Measurements from ENCODE around the gene CFAP69. TPM values are rescaled to one million over a fixed set of nuclear protein-coding genes. Genes with fewer than 3 reads are reported as not detected.
A peak's percentile ranks its signal among the peaks of the same experiment; 100 is the strongest.

Gene CFAP69
- total and polyA plus RNA-seq, 2 of the 8 experiments (the other 6 are each of a cell fraction or from before 2014, with no cell fraction given), result 1.00 to 3.8 TPM

GRCh38 chr7:90246171-90246570 is 1.2 kb downstream of the CFAP69 start:
- DNase-seq (ENCODE audit: low read depth in 1 of 2, low spot score in 2 of 2), result peak in 1 of 2 experiments; percentile 54

More at GRCh38 chr7:90246171-90246570, 1.2 kb downstream of the CFAP69 start:
- H3K27ac ChIP-seq (ENCODE audit: low read depth, low read length), result no peak overlapping the region
- H2BK120ac ChIP-seq (replicated peaks; ENCODE audit: low read depth, low read length), result no peak overlapping the region
- H3K9me3 ChIP-seq (ENCODE audit: insufficient read depth in 2 of 2, low read depth in 1 of 2, low read length in 1 of 2), result no peaks in the 10 kb centered on the region
- no peaks in the 10 kb centered on the region for H3K79me1 ChIP-seq (ENCODE audit: low read depth, low read length)
- ChIA-PET CTCF (ENCODE audit: partially characterized antibody) (interaction anchor here (0.6 to 2.0 kb wide), 11 partner anchors 14 to 468 kb away, joined by 3 to 9 read pairs (median 5); partner anchors contain the start of gene STEAP2), POLR2A (ENCODE audit: partially characterized antibody) (interaction anchor here (0.6 to 4.1 kb wide), 7 partner anchors 8 to 158 kb away, joined by 3 to 28 read pairs (median 3); partner anchors contain the start of gene STEAP1)
- no peak overlapping the region for H3K56ac ChIP-seq (replicated peaks; ENCODE audit: insufficient read length, low read depth, low read length)
- H2BK15ac ChIP-seq (ENCODE audit: low read length), result no peak overlapping the region
- H4K20me1 ChIP-seq (replicated peaks in 1 of 2; ENCODE audit: control insufficient read depth in 1 of 2, insufficient read depth in 2 of 2, low read length in 2 of 2), result no peaks in the 10 kb centered on the region
- peaks cover 0 to 6% (median 2%) of the 10 kb centered on the region in 4 experiments; a peak in 3 of 7 replicates for H3K27me3 ChIP-seq (replicated peaks in 1 of 4; ENCODE audit: control insufficient read depth in 3 of 4, extremely low read depth in 1 of 4, insufficient read depth in 3 of 4, low read length in 3 of 4)
- H3K4ac ChIP-seq (replicated peaks; ENCODE audit: insufficient read length, low read depth, low read length), result no peak overlapping the region
- no peak overlapping the region for H3K23ac ChIP-seq (ENCODE audit: insufficient read length)
- no peak overlapping the region for H4K91ac ChIP-seq (replicated peaks; ENCODE audit: insufficient read length, low read length)
- no peak overlapping the region for H3K9ac ChIP-seq (replicated peaks in 1 of 4; ENCODE audit: extremely low read depth in 1 of 4, low read depth in 3 of 4, low read length in 3 of 4)
- no peak overlapping the region for H4K8ac ChIP-seq (ENCODE audit: extremely low read depth, insufficient read depth, low read length)
- H3K23me2 ChIP-seq (ENCODE audit: low read depth, low read length), result peaks cover 8% of the 10 kb centered on the region
- H3K18ac ChIP-seq (ENCODE audit: extremely low read depth, low read length), result no peak overlapping the region
- no peak overlapping the region for H3K14ac ChIP-seq (ENCODE audit: insufficient read length)
- no peaks in the 10 kb centered on the region for H3K36me3 ChIP-seq (ENCODE audit: control insufficient read depth in 2 of 4, insufficient read depth in 4 of 4, low read length in 3 of 4)
- H2BK20ac ChIP-seq (ENCODE audit: low read length), result no peak overlapping the region
- H2AFZ ChIP-seq (ENCODE audit: low read length), result no peak overlapping the region
- no peak overlapping the region for H2BK5ac ChIP-seq (ENCODE audit: low read depth, low read length)
- no peaks in the 10 kb centered on the region for H3K79me2 ChIP-seq (ENCODE audit: control insufficient read depth in 1 of 2, insufficient read depth in 2 of 2, low read length in 2 of 2)
- peak overlapping the region; percentile 67 to 85 (median 84) for H3K4me3 ChIP-seq (ENCODE audit: extremely low read depth in 1 of 4, insufficient read depth in 2 of 4, low read depth in 3 of 4, low read length in 4 of 4)
- TF ChIP-seq CHD1 (IDR thresholded peaks at IDR 0.05; ENCODE audit: low read depth, low read length) (no peak), HDAC2 (IDR thresholded peaks at IDR 0.05; ENCODE audit: borderline replicate concordance in 1 of 2, low read depth in 2 of 2, low read length in 2 of 2) (peak in 1 of 2 experiments; percentile 31; a peak in 1 of 4 replicates), RBBP5 (IDR thresholded peaks at IDR 0.05; ENCODE audit: borderline replicate concordance, low read depth, low read length) (no peak), SIN3A (conservative IDR thresholded peaks at IDR 0.05 in 1 of 2, IDR thresholded peaks at IDR 0.05 in 1 of 2; ENCODE audit: low read depth in 1 of 2, low read length in 2 of 2) (peak in 1 of 2 experiments; percentile 51; a peak in 1 of 4 replicates), TEAD4 (IDR thresholded peaks at IDR 0.05; ENCODE audit: low read depth, low read length) (peak; percentile 60; the same call in 1 of the 2 replicates), SAP30 (IDR thresholded peaks at IDR 0.05; ENCODE audit: insufficient read depth, insufficient replicate concordance, low read length) (no peak), NANOG (IDR thresholded peaks at IDR 0.05; ENCODE audit: insufficient read depth, low read depth, low read length, poor library complexity, severe bottlenecking) (peak; percentile 62), SUZ12 (IDR thresholded peaks at IDR 0.05; ENCODE audit: low read length) (0 out of 2 replicates have a peak, but pooled peaks have one; percentile 24)
- 4% methylated on average over 9 of the region's 9 CpGs; no CpG with 5 or more reads in 1 of the 2 experiments for WGBS, 2 experiments (ENCODE audit: extremely low coverage in 1 of 2, insufficient coverage in 1 of 2, insufficient read length in 1 of 2, insufficient replicate concordance in 2 of 2, low coverage in 1 of 2, low lambda C conversion rate in 2 of 2, missing lambda C conversion rate in 1 of 2)
- H3K4me2 ChIP-seq (ENCODE audit: insufficient read depth in 1 of 2, low read depth in 2 of 2, low read length in 2 of 2), result peak overlapping the region; percentile 68 to 87
- no peak overlapping the region for H2AK5ac ChIP-seq (ENCODE audit: low read depth, low read length)
- peak; percentile 36 for FAIRE-seq
- no peak overlapping the region for H2BK12ac ChIP-seq (ENCODE audit: low read depth, low read length)
- peaks cover 0 to 6% (median 3%) of the 10 kb centered on the region in 4 experiments; a peak in 5 of 7 replicates for H3K4me1 ChIP-seq (replicated peaks in 1 of 4; ENCODE audit: control insufficient read depth in 3 of 4, insufficient read depth in 4 of 4, low read length in 3 of 4)
- H4K5ac ChIP-seq (ENCODE audit: insufficient read length, low read depth, low read length), result no peak overlapping the region
